ENCODE measurements around the gene DUS2.
A peak's percentile ranks its signal among the peaks of the same experiment; 100 is the strongest.

DUS2 gene

GRCh38 chr16:68022728-68023537 lies at the start of gene DUS2, which contains the start of gene DDX28:
TSS of gene DUS2 (plus strand) at chr16:68023284. CDS start at chr16:68038024, 14,740 bp downstream.
TSS of gene DDX28 (minus strand) at chr16:68023232. CDS start at chr16:68023202, 30 bp downstream.
- Mint-ChIP-seq H3K4me1 (ENCODE audit: low read depth) (peaks cover 27% of the 10 kb centered on the region), H3K27me3 (no peaks in the 10 kb centered on the region), H3K36me3 (ENCODE audit: low read depth) (peaks cover 56% of the 10 kb centered on the region), H3K9me3 (no peaks in the 10 kb centered on the region), H3K4me3 (peak within 1 kb of the TSS; percentile 90), H3K27ac (peak within 1 kb of the TSS; percentile 92)
- intact Hi-C loops (cut with micrococcal nuclease), result loop anchor here (1.0 to 2.0 kb wide), 2 partner anchors 22 to 30 kb away; no protein-coding TSS in a partner anchor

DNA sequence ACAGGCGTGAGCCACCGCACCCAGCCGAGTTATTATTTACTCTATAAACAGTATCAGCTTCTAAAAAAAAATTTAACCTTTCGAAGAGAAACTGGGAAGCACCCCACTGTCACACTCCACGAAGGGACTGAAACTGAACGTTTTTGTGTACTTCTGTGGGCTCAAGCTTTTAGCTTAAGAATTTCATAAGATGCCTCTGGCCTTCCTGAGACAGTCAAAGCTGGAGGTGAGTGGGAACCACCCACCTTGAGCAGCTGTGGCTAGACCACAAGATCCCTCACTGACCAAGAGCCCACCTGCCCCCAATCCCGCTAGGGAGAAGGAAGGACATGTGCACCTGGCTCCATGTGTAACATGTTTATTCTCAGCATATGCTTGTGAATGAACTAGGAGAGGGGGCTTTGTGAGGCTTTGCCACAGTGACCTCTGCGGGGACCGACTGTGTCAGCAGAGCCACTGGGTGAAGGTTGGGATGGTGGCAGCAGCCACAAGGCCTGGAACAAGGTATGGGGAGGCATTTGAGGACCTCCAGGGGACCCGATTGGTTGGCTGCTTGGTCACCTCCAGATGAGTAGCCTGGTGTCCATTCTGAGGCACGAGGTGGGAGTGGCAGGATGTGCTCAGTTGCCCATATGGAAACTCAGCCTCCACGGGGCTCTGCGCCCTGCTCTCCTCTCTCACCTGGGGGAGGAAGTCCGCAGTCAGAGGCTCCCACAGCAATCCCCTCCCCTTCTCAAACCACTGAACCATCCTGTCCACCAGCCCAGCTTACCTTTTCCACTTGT lies 47.6 kb upstream of the DUS2 start:
- H3K4me3 Mint-ChIP-seq, result no peak overlapping the region
- H3K36me3 Mint-ChIP-seq (ENCODE audit: low read depth), result no peaks in the 10 kb centered on the region
- intact Hi-C loops (cut with micrococcal nuclease), result no loop called here

DNA sequence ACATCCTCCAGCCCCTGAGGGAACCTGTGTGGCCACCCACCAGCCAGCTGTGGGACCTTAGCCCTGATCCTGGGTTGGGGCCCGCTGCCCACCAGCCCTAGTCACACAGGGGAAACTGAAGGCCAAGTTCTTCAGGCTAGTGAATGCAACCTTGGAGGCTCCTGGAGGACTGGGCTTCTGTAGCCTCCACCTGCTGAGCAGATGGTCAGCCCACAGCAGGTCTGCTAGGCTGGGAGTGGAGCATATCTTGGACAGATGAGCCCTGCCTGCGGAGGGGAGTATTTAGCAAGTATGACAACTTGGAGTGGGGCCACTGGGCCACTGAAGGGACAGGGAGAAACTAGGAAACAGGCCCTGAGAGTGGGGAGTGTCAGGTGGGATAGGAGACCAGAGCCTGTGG lies 46.9 kb upstream of the DUS2 start:
- intact Hi-C loops (cut with micrococcal nuclease), result no loop called here
- Mint-ChIP-seq H3K4me3 (no peak overlapping the region), H3K4me1 (ENCODE audit: low read depth) (no peaks in the 10 kb centered on the region), H3K27me3 (peaks cover 30% of the 10 kb centered on the region), H3K27ac (no peak overlapping the region), H3K36me3 (ENCODE audit: low read depth) (no peaks in the 10 kb centered on the region), H3K9me3 (no peaks in the 10 kb centered on the region)

More for the DNA sequence above, 47.6 kb upstream of the DUS2 start:
- no peaks in the 10 kb centered on the region for H3K4me1 Mint-ChIP-seq (ENCODE audit: low read depth)
- no peak overlapping the region for H3K27ac Mint-ChIP-seq
- H3K9me3 Mint-ChIP-seq, result no peaks in the 10 kb centered on the region
- H3K27me3 Mint-ChIP-seq, result peaks cover 24% of the 10 kb centered on the region

- Mint-ChIP-seq H3K27ac (no peak overlapping the region), H3K36me3 (ENCODE audit: low read depth) (no peaks in the 10 kb centered on the region), H3K4me1 (ENCODE audit: low read depth) (no peaks in the 10 kb centered on the region), H3K9me3 (no peaks in the 10 kb centered on the region), H3K4me3 (no peak overlapping the region), H3K27me3 (peaks cover 31% of the 10 kb centered on the region)
- intact Hi-C loops (cut with micrococcal nuclease), result no loop called here
Observed at GRCh38 chr16:67977005-67977404, 46.1 kb upstream of the DUS2 start.

DNA sequence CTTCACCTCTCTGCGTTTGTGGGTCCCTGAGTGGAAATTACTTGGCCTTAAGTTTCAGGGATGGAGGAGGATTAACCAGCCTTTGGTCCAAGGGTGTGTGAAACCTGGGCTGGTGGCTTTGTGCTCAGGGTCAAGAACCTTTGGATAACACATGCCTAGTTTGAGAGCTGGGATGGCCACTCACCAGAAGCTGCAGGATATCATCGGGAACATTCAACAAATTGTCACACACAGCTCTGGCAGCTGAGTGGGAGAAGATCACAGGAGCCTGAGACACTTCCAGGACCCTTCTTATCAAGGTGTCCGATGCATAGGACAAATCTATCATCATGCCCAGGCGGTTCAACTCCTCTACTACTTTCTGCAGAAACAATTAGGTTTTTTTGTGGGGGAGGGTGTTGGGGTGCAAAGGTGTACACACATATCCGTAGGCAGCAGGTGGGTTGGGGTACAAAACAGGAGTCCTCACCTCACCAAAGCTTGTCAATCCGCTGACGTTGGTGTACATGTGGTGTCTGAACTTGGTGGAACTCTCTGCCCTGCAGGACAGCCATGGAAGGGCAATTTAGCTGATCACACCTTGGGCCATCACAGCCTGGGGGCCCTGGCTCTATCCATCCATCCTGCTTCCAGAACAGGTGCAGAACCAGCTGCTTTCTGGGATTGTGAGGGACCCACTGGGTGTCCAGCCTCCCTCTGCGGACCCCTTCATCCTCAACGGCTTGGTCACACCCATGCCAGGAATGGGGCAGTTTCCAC lies 45.4 kb upstream of the DUS2 start:
- Mint-ChIP-seq H3K36me3 (ENCODE audit: low read depth) (no peaks in the 10 kb centered on the region), H3K27me3 (peaks cover 34% of the 10 kb centered on the region), H3K27ac (no peak overlapping the region), H3K9me3 (no peaks in the 10 kb centered on the region), H3K4me3 (no peak overlapping the region), H3K4me1 (ENCODE audit: low read depth) (peaks cover 5% of the 10 kb centered on the region)
- intact Hi-C loops (cut with micrococcal nuclease), result no loop called here

GRCh38 chr16:67979955-67980678 lies 43.0 kb upstream of the DUS2 start, which contains the start of gene DPEP3:
TSS of gene DPEP3 (minus strand) at chr16:67980499. CDS start at chr16:67980380, 119 bp downstream.
- intact Hi-C loops (cut with micrococcal nuclease), result no loop called here
- H3K9me3 Mint-ChIP-seq, result no peaks in the 10 kb centered on the region
- peaks cover 24% of the 10 kb centered on the region for H3K4me1 Mint-ChIP-seq (ENCODE audit: low read depth)

GRCh38 chr16:67982011-67982696 lies 40.9 kb upstream of the DUS2 start:
- H3K36me3 Mint-ChIP-seq (ENCODE audit: low read depth), result no peaks in the 10 kb centered on the region
- peaks cover 26% of the 10 kb centered on the region for H3K4me1 Mint-ChIP-seq (ENCODE audit: low read depth)
- no peak overlapping the region for H3K4me3 Mint-ChIP-seq
- no peak overlapping the region for H3K27ac Mint-ChIP-seq
- no peaks in the 10 kb centered on the region for H3K9me3 Mint-ChIP-seq
- intact Hi-C loops (cut with micrococcal nuclease), result no loop called here
- peaks cover 20% of the 10 kb centered on the region for H3K27me3 Mint-ChIP-seq

More at GRCh38 chr16:67979955-67980678, 43.0 kb upstream of the DUS2 start, which contains the start of gene DPEP3:
- H3K27me3 Mint-ChIP-seq, result peaks cover 28% of the 10 kb centered on the region
- no peak within 1 kb of the TSS for H3K4me3 Mint-ChIP-seq
- H3K36me3 Mint-ChIP-seq (ENCODE audit: low read depth), result no peaks in the 10 kb centered on the region
- no peak within 1 kb of the TSS for H3K27ac Mint-ChIP-seq

- no peak overlapping the region for H3K4me3 Mint-ChIP-seq
- H3K27ac Mint-ChIP-seq, result no peak overlapping the region
- intact Hi-C loops (cut with micrococcal nuclease), result no loop called here
- H3K36me3 Mint-ChIP-seq (ENCODE audit: low read depth), result peaks cover 33% of the 10 kb centered on the region
- H3K9me3 Mint-ChIP-seq, result no peaks in the 10 kb centered on the region
- peaks cover 3% of the 10 kb centered on the region for H3K27me3 Mint-ChIP-seq
- H3K4me1 Mint-ChIP-seq (ENCODE audit: low read depth), result peaks cover 45% of the 10 kb centered on the region
Observed at GRCh38 chr16:67986949-67987348, 36.1 kb upstream of the DUS2 start.

GRCh38 chr16:67987460-67988160 lies 35.5 kb upstream of the DUS2 start:
- intact Hi-C loops (cut with micrococcal nuclease), result no loop called here
- H3K36me3 Mint-ChIP-seq (ENCODE audit: low read depth), result peaks cover 40% of the 10 kb centered on the region
- H3K27me3 Mint-ChIP-seq, result no peaks in the 10 kb centered on the region
- H3K4me1 Mint-ChIP-seq (ENCODE audit: low read depth), result peaks cover 45% of the 10 kb centered on the region
- H3K4me3 Mint-ChIP-seq, result no peak overlapping the region
- no peak overlapping the region for H3K27ac Mint-ChIP-seq
- no peaks in the 10 kb centered on the region for H3K9me3 Mint-ChIP-seq

DNA sequence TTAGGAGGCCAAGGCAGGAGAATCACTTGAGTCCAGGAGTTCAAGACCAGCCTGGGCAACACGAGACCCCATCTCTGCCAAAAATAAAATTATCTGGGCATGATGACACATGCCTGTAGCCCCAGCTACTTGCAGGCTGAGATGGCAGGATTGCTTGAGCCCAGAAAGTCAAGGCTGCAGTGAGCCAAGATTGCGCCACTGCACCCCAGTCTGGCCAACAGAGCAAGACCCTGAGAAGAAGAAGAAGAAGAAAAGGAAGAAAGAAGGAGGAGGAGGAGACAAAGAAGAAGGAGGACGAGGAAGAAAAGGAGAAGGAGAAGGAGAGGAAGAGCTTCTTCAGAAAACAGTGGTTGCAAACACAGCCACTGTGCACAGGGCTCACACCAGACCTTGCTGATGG lies 34.4 kb upstream of the DUS2 start:
- Mint-ChIP-seq H3K27me3 (no peaks in the 10 kb centered on the region), H3K36me3 (ENCODE audit: low read depth) (peaks cover 44% of the 10 kb centered on the region), H3K9me3 (no peaks in the 10 kb centered on the region), H3K4me3 (no peak overlapping the region), H3K27ac (peak overlapping the region; percentile 35), H3K4me1 (ENCODE audit: low read depth) (peaks cover 50% of the 10 kb centered on the region)
- intact Hi-C loops (cut with micrococcal nuclease), result no loop called here

DNA sequence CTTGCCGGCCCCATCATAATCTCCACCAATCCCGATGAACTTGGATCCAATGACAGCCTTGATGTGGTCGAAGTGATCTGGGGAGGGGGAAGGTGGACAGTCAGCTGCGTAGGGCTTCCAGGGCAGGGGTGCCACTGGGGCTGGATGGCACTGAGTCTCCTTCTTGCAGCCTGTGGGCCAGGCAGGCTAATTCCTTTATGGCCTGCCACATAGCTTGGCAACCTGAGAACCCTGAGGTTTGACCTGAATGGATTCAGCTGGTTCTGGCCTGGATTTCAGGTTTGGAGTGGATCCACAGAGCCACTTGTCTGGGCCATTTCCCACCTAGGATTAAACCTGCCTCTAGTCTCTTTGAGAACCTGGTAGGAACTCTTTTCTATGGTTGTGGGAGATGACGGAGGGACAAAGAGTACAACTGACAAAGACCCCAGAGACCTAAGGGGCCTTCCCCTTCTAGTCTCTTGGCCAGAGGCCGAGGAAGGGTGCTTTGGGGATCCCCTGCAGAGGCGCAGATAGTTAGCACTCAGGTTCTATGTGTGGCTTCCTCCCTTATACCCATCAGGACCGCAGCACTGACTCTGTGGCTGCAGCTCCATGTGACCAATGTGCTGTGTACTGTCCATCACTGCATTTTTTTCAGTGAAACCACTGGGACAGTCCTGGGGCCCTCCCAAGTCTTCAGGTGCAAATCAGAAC lies 33.6 kb upstream of the DUS2 start:
- Mint-ChIP-seq H3K27ac (peak overlapping the region; percentile 35), H3K9me3 (no peaks in the 10 kb centered on the region), H3K36me3 (ENCODE audit: low read depth) (peaks cover 44% of the 10 kb centered on the region), H3K27me3 (no peaks in the 10 kb centered on the region), H3K4me3 (no peak overlapping the region), H3K4me1 (ENCODE audit: low read depth) (peaks cover 48% of the 10 kb centered on the region)
- intact Hi-C loops (cut with micrococcal nuclease), result no loop called here

DNA sequence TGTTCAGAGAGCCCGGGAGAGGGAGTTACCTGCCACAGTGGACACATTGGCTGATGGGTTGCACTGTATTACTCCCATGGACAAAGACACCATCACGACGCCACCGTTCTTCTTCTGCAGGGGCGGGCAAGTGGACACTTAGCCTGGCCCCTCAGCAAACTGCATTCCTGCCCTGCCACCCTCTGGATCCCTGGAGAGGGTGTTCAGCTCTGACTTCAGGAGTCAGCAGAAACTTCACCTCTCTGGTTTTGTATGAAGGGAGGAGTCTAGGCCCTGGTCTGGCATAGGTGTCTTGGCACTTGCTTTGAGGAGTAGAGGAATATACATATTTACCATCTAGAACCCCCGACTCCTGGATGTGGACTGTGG lies 33.1 kb upstream of the DUS2 start:
- Mint-ChIP-seq H3K4me3 (no peak overlapping the region), H3K27ac (no peak overlapping the region), H3K36me3 (ENCODE audit: low read depth) (peaks cover 44% of the 10 kb centered on the region), H3K27me3 (no peaks in the 10 kb centered on the region), H3K4me1 (ENCODE audit: low read depth) (peaks cover 48% of the 10 kb centered on the region), H3K9me3 (no peaks in the 10 kb centered on the region)
- intact Hi-C loops (cut with micrococcal nuclease), result no loop called here

All from dendritic cell treated with granulocyte-macrophage colony-stimulating factor and Interleukin-4, amounts not matched to agents 40 ng/mL and 50 ng/mL, for 4 days (primary cell).